HL-60 (cell line): ENCODE measurements around the gene TRMT10B.

Experiments
- DNase-seq, 2 experiments: peaks; one replicate each; pipeline ENCODE4 v3.0.0-alpha.2; 2010 to 2020; ENCODE audit warnings: low read depth in 1 of 2, low spot score in 1 of 2
- H3K27ac ChIP-seq: fragments of 250-450 bp; sonication (Bioruptor Pico); replicated peaks from 2 replicates; pipeline ENCODE4 v1.5.1; 2020; ENCODE audit warnings: mild to moderate bottlenecking, moderate library complexity
- H3K27me3 ChIP-seq: fragments of 250-450 bp; sonication (Bioruptor Pico); 2 replicates; pipeline ENCODE4 v1.5.1; 2021; ENCODE audit warnings: mild to moderate bottlenecking, moderate library complexity; ENCODE audit not compliant: insufficient read depth, poor library complexity, severe bottlenecking
- H3K4me3 ChIP-seq: replicated peaks from 2 replicates; pipeline ENCODE4 v1.5.1; 2011; ENCODE audit warnings: mild to moderate bottlenecking, control low read depth, low read length; ENCODE audit not compliant: insufficient read depth
- GABPA ChIP-seq: IDR thresholded peaks from 2 replicates; pipeline ENCODE4 v1.6.1; 2012; ENCODE audit warnings: low read depth
- POLR2AphosphoS5 ChIP-seq: IDR thresholded peaks from 2 replicates; pipeline ENCODE4 v1.6.1; 2012; ENCODE audit warnings: low read depth
- SPI1 ChIP-seq: IDR thresholded peaks from 2 replicates; pipeline ENCODE4 v1.6.1; 2012; ENCODE audit warnings: low read depth, mild to moderate bottlenecking, borderline replicate concordance
- TF ChIP-seq, protein P1 (sequence below): IDR thresholded peaks from 2 replicates; pipeline ENCODE4 v1.6.1; 2012; ENCODE audit warnings: low read depth; ENCODE audit not compliant: insufficient replicate concordance
- TF ChIP-seq, protein P2 (sequence below): IDR thresholded peaks from one replicate; pipeline ENCODE4 v1.5.1; 2011; ENCODE audit warnings: low read length, control low read depth, inconsistent platforms; ENCODE audit not compliant: insufficient read depth

TRMT10B gene

DNA sequence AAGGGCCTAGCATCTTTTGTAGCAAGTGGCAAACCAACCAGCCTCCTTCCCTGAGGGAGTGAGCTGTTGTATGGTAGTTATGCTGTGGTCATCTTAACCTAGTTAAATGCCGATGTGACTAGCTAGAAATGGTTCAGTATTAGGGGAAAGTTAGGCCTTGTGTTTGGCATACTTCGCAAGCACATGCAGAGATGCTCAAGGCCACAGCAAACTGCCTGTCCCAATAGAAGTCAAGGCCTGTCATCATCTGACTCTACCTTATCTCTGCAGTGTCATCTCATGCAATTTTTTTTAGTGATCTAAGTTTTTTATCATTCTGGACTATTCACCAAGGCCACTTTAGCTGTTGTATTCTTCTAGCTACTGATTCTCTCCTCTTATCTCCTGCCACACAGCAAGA, 36.5 kb downstream of the TRMT10B start:
- Histone ChIP-seq H3K27ac (no peak overlapping the region), H3K4me3 (no peak overlapping the region), H3K27me3 (no peaks in the 10 kb centered on the region)
- no peak for DNase-seq
- TF ChIP-seq, protein P1, sequence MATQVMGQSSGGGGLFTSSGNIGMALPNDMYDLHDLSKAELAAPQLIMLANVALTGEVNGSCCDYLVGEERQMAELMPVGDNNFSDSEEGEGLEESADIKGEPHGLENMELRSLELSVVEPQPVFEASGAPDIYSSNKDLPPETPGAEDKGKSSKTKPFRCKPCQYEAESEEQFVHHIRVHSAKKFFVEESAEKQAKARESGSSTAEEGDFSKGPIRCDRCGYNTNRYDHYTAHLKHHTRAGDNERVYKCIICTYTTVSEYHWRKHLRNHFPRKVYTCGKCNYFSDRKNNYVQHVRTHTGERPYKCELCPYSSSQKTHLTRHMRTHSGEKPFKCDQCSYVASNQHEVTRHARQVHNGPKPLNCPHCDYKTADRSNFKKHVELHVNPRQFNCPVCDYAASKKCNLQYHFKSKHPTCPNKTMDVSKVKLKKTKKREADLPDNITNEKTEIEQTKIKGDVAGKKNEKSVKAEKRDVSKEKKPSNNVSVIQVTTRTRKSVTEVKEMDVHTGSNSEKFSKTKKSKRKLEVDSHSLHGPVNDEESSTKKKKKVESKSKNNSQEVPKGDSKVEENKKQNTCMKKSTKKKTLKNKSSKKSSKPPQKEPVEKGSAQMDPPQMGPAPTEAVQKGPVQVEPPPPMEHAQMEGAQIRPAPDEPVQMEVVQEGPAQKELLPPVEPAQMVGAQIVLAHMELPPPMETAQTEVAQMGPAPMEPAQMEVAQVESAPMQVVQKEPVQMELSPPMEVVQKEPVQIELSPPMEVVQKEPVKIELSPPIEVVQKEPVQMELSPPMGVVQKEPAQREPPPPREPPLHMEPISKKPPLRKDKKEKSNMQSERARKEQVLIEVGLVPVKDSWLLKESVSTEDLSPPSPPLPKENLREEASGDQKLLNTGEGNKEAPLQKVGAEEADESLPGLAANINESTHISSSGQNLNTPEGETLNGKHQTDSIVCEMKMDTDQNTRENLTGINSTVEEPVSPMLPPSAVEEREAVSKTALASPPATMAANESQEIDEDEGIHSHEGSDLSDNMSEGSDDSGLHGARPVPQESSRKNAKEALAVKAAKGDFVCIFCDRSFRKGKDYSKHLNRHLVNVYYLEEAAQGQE: no peak
- TF ChIP-seq, protein P2, sequence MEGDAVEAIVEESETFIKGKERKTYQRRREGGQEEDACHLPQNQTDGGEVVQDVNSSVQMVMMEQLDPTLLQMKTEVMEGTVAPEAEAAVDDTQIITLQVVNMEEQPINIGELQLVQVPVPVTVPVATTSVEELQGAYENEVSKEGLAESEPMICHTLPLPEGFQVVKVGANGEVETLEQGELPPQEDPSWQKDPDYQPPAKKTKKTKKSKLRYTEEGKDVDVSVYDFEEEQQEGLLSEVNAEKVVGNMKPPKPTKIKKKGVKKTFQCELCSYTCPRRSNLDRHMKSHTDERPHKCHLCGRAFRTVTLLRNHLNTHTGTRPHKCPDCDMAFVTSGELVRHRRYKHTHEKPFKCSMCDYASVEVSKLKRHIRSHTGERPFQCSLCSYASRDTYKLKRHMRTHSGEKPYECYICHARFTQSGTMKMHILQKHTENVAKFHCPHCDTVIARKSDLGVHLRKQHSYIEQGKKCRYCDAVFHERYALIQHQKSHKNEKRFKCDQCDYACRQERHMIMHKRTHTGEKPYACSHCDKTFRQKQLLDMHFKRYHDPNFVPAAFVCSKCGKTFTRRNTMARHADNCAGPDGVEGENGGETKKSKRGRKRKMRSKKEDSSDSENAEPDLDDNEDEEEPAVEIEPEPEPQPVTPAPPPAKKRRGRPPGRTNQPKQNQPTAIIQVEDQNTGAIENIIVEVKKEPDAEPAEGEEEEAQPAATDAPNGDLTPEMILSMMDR: no peak
- no peak for TF ChIP-seq GABPA

DNA sequence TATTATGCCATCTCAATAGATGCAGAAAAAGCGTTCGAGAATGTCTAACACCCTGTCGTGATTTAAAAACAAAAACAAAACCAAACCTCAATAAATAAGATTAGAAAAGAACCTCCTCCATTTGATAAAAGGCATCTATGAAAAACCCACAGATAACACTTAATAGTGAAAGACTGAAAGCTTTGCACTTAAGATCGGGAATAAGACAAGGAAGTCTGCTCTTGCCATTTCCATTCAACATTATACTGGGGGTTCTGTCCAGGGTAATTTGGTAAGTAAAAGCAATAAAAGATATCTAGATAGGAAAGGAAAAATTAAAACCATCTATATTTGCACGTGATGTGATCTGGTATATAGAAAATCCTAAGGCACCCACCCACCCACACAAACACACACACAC, 38.5 kb downstream of the TRMT10B start:
- H3K27ac ChIP-seq: no peak overlapping the region
- DNase-seq: no peak
- TF ChIP-seq, protein P2: no peak
- TF ChIP-seq GABPA (no peak), SPI1 (no peak), POLR2AphosphoS5 (no peak)
- TF ChIP-seq, protein P1: no peak
- H3K27me3 ChIP-seq: no peaks in the 10 kb centered on the region
- H3K4me3 ChIP-seq: no peak overlapping the region

DNA sequence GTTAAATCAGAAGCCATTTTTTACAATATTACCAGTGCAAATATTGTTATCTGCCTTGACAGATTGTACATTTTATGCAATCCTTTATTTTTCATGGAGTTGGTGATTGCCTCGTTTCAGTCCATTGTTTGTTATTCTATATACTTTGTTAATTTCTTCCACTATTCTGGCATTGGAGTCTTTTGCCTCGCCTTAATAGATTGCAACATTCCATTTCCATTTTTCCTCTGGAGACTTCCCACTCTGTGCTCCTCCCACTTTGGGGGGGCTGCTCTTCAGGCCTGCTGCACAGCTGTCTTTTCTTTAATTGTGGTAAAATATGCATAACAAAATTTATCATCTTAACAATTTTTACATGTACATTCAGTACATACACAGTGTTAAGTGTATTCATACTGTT, 42.6 kb downstream of the TRMT10B start:
- Histone ChIP-seq H3K27ac (peak overlapping the region; percentile 54), H3K27me3 (no peaks in the 10 kb centered on the region), H3K4me3 (no peak overlapping the region)
- peak; percentile 18 to 34 for DNase-seq
- no peak for TF ChIP-seq GABPA
- TF ChIP-seq SPI1: 0 out of 2 replicates have a peak, but pooled peaks have one; percentile 3
- TF ChIP-seq, protein P1: no peak
- TF ChIP-seq, protein P2: no peak
- no peak for TF ChIP-seq POLR2AphosphoS5
